ENCODE results near the gene HOXB7.

HOXB7 gene

DNA sequence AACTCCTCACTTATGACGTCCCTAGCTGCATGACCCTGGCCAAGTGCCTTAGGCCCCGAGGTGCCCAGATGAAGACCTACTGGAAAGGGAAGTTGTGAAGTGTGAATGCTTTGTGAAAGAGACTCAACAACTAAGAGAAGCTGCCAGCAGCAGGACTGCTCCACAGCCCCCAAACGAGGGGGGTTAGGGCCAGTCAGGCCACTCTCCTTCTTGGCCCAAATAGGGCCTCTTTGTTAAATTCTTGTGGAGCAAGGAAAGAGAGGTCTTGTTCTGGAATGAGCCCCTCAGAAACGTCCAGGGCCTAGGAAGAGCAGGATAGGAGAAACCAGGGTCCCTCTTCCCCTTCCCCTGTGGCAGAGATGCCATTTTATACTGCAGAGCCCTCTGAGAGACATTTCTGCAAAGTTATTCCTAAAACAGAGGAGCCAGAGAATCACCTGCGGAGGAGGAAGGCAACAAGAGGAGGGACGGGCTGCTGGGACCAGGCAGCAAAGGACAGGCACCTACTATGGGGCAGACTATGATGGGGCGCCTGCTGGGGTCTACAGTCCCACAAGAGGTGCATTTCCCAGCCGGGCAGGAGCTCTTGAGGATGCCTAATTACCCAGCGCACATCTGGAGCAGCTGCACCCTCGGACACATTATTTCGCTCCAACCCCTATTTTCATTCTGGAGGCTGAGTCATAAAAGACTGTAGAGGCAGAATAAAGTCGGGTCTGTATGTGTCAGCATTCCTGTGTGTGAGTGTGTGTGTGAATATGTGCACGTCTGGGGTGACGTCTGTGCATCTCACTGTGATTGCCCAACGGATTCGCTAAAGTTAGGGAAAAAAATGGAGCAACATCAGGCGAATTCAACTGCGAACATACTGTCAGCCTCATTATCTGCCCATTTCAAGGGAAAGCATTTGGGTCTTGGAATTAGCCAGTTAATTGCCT, 26.8 kb upstream of the HOXB7 start:
- peaks cover 27% of the 10 kb centered on the region for H3K4me1 ChIP-seq (ENCODE audit: low read depth, poor library complexity, severe bottlenecking)
- H3K9ac ChIP-seq = no peak overlapping the region
- peaks cover 5% of the 10 kb centered on the region; the same call in 1 of the 2 replicates for H3K27me3 ChIP-seq (ENCODE audit: insufficient read depth, low read depth)
- H3K4me3 ChIP-seq (IDR thresholded peaks at IDR 0.05; ENCODE audit: insufficient read depth, low read depth, low read length) = no peak overlapping the region
- H3K79me2 ChIP-seq (ENCODE audit: insufficient read depth, low read depth) = no peaks in the 10 kb centered on the region
- TF ChIP-seq, protein P1, sequence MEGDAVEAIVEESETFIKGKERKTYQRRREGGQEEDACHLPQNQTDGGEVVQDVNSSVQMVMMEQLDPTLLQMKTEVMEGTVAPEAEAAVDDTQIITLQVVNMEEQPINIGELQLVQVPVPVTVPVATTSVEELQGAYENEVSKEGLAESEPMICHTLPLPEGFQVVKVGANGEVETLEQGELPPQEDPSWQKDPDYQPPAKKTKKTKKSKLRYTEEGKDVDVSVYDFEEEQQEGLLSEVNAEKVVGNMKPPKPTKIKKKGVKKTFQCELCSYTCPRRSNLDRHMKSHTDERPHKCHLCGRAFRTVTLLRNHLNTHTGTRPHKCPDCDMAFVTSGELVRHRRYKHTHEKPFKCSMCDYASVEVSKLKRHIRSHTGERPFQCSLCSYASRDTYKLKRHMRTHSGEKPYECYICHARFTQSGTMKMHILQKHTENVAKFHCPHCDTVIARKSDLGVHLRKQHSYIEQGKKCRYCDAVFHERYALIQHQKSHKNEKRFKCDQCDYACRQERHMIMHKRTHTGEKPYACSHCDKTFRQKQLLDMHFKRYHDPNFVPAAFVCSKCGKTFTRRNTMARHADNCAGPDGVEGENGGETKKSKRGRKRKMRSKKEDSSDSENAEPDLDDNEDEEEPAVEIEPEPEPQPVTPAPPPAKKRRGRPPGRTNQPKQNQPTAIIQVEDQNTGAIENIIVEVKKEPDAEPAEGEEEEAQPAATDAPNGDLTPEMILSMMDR (conservative IDR thresholded peaks at IDR 0.05; ENCODE audit: low read depth, low read length) = no peak
- no peak overlapping the region for H2AFZ ChIP-seq (ENCODE audit: low read depth)
- H4K20me1 ChIP-seq (ENCODE audit: insufficient read depth) = no peaks in the 10 kb centered on the region
- no peaks in the 10 kb centered on the region for H3K36me3 ChIP-seq (ENCODE audit: insufficient read depth)
- no peak overlapping the region for H3K27ac ChIP-seq
- H3K4me2 ChIP-seq = no peak overlapping the region

DNA sequence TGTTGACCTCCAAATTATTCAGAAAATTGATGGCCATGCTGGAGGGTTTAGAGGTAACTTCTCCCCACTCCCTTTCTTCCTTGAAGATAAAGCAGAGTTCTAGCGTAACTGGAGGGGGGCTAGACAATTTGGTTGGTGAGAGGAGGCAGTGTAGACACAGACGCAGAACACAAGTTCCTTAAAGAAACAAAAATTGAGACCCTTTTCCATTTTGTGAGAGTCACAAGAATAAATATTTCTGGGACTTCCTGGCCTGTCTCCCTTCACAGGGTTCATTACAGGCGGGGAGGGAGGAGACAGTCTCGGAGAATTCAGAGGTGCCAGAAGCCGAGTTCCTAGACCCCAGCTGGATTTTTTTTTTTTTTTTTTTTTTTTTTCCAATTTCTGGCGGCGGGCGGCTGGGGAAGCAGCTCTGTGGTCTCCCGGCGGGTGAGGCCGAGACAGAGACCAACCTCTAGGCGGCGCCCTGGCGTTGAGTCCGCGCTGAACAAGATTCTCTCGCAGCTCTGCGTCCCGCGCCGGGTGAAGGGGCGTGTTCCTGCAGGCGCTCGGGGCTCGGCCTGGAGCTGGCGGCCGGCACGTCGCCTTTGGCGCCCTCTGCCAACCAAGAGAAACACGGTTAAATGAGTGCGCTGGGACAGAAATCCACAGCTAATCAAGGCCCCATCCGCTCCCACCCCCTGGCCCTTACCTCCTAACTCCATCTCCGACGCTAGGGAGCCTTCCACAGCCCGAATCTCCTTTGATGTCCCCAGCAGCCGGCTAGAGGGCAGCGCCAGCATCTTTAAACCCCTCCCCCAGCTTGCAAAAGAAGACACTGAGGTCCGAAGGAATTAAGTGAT, 25.6 kb upstream of the HOXB7 start:
- Histone ChIP-seq H3K4me3 (IDR thresholded peaks at IDR 0.05; ENCODE audit: insufficient read depth, low read depth, low read length) (no peak overlapping the region), H4K20me1 (ENCODE audit: insufficient read depth) (no peaks in the 10 kb centered on the region), H3K4me1 (ENCODE audit: low read depth, poor library complexity, severe bottlenecking) (peaks cover 39% of the 10 kb centered on the region), H3K27ac (no peak overlapping the region), H3K79me2 (ENCODE audit: insufficient read depth, low read depth) (no peaks in the 10 kb centered on the region), H2AFZ (ENCODE audit: low read depth) (peak overlapping the region; percentile 39), H3K4me2 (peak overlapping the region; percentile 48), H3K36me3 (ENCODE audit: insufficient read depth) (no peaks in the 10 kb centered on the region), H3K9ac (no peak overlapping the region), H3K27me3 (ENCODE audit: insufficient read depth, low read depth) (peaks cover 5% of the 10 kb centered on the region; the same call in 1 of the 2 replicates)
- TF ChIP-seq, protein P1 (conservative IDR thresholded peaks at IDR 0.05; ENCODE audit: low read depth, low read length) = peak; percentile 87

- TF ChIP-seq, protein P1 (conservative IDR thresholded peaks at IDR 0.05; ENCODE audit: low read depth, low read length) = no peak
- Histone ChIP-seq H3K79me2 (ENCODE audit: insufficient read depth, low read depth) (no peaks in the 10 kb centered on the region), H3K9ac (no peak overlapping the region), H3K27me3 (ENCODE audit: insufficient read depth, low read depth) (peaks cover 5% of the 10 kb centered on the region; the same call in 1 of the 2 replicates), H3K4me2 (no peak overlapping the region; the same call in 1 of the 2 replicates), H3K4me1 (ENCODE audit: low read depth, poor library complexity, severe bottlenecking) (peaks cover 47% of the 10 kb centered on the region), H4K20me1 (ENCODE audit: insufficient read depth) (no peaks in the 10 kb centered on the region), H2AFZ (ENCODE audit: low read depth) (no peak overlapping the region), H3K4me3 (IDR thresholded peaks at IDR 0.05; ENCODE audit: insufficient read depth, low read depth, low read length) (no peak overlapping the region), H3K36me3 (ENCODE audit: insufficient read depth) (no peaks in the 10 kb centered on the region), H3K27ac (no peak overlapping the region)
Observed at GRCh38 chr17:48634493-48635208, 23.8 kb upstream of the HOXB7 start.

- H3K27me3 ChIP-seq (ENCODE audit: insufficient read depth, low read depth) = peaks cover 8% of the 10 kb centered on the region; the same call in 1 of the 2 replicates
- H3K4me2 ChIP-seq = no peak overlapping the region; the same call in 1 of the 2 replicates
- no peaks in the 10 kb centered on the region for H3K79me2 ChIP-seq (ENCODE audit: insufficient read depth, low read depth)
- no peak overlapping the region; the same call in 1 of the 2 replicates for H3K27ac ChIP-seq
- H2AFZ ChIP-seq (ENCODE audit: low read depth) = no peak overlapping the region; the same call in 1 of the 2 replicates
- H3K36me3 ChIP-seq (ENCODE audit: insufficient read depth) = no peaks in the 10 kb centered on the region
- H4K20me1 ChIP-seq (ENCODE audit: insufficient read depth) = no peaks in the 10 kb centered on the region
- H3K4me1 ChIP-seq (ENCODE audit: low read depth, poor library complexity, severe bottlenecking) = peaks cover 47% of the 10 kb centered on the region
- TF ChIP-seq, protein P1 (conservative IDR thresholded peaks at IDR 0.05; ENCODE audit: low read depth, low read length) = no peak
- no peak overlapping the region for H3K4me3 ChIP-seq (IDR thresholded peaks at IDR 0.05; ENCODE audit: insufficient read depth, low read depth, low read length)
- H3K9ac ChIP-seq = no peak overlapping the region
Observed at GRCh38 chr17:48633266-48633677, 22.5 kb upstream of the HOXB7 start.
